ENCODE data around the gene KCNK13.

- TF ChIP-seq POLR2AphosphoS5 (IDR thresholded peaks at IDR 0.05; ENCODE audit: low read depth, low read length): no peak
- TF ChIP-seq REST (IDR thresholded peaks at IDR 0.05; ENCODE audit: insufficient read depth in 1 of 2, low read depth in 2 of 2, low read length in 1 of 2): no peak
Measured at GRCh38 chr14:90105756-90106155, 44.0 kb downstream of the KCNK13 start.

All from Panc1 (cell line).